ENCODE results near the gene PSMB7.

The PSMB7 gene

DNA sequence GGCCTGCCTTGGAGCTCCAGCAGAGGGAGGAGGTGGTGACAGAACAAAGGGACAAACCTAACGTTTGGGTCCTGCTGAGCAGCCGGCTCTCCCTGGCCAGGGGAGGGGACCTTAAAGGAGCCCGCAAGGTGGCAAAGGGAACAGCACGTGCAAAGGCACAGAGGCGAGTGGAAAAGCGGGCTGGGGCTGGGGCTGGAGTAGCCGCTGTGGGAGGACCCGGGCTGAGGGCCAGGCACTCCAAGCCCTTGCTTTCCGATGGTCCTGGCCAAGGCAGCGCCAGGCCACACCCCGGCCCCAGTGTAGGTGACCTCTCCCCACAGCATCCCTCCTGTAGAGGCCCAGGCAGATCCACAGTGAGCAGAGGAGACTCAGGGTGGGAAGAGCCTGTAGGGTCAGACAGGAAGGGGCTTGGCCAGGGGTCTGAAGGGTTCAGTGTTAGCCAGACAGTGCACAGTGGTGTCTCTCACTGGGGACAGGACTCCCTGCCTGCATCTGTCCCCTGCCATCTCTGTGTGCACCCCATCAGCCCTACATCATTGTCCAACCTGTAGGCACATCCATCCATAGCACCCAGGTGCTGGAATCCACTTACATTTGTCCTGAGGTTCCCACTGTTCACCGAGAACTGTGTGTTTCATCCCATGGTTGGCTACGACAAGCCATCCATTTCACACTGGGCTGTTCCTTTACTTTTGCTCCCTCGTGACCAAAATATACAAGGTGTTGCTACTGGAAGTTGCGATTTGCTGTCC lies 80.5 kb downstream of the PSMB7 start:
- no peak for DNase-seq (ENCODE audit: low read depth)
- H3K4me3 ChIP-seq (ENCODE audit: low read depth, low read length), result no peak overlapping the region
- no peak for TF ChIP-seq POLR2A (IDR thresholded peaks at IDR 0.05; ENCODE audit: extremely low read depth, insufficient read length)
- TF ChIP-seq, protein P1, sequence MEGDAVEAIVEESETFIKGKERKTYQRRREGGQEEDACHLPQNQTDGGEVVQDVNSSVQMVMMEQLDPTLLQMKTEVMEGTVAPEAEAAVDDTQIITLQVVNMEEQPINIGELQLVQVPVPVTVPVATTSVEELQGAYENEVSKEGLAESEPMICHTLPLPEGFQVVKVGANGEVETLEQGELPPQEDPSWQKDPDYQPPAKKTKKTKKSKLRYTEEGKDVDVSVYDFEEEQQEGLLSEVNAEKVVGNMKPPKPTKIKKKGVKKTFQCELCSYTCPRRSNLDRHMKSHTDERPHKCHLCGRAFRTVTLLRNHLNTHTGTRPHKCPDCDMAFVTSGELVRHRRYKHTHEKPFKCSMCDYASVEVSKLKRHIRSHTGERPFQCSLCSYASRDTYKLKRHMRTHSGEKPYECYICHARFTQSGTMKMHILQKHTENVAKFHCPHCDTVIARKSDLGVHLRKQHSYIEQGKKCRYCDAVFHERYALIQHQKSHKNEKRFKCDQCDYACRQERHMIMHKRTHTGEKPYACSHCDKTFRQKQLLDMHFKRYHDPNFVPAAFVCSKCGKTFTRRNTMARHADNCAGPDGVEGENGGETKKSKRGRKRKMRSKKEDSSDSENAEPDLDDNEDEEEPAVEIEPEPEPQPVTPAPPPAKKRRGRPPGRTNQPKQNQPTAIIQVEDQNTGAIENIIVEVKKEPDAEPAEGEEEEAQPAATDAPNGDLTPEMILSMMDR (IDR thresholded peaks at IDR 0.05; ENCODE audit: low read depth, low read length), result no peak
- no peak for TF ChIP-seq MYC (IDR thresholded peaks at IDR 0.05; ENCODE audit: low read depth, low read length)
- TF ChIP-seq, protein P2, sequence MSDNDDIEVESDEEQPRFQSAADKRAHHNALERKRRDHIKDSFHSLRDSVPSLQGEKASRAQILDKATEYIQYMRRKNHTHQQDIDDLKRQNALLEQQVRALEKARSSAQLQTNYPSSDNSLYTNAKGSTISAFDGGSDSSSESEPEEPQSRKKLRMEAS (IDR thresholded peaks at IDR 0.05; ENCODE audit: low read depth, low read length), result no peak

DNA sequence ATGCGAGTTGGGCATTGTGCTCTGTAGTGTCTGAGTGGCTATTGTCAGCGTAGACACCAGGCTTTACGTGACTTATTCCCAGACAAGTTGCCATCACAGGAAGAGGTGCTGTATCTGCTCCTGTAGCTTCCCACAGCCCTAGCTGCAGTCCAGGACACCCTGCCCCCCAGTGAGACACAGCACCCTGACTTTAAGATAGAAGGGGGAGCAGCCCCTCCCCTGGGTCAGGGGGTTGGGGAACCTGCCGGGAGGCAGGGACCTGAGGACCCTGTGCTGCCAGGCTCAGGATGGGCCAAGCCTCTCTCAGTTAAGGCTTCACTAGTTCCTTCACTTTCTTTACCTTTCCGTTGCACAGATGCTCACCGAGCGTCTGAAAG lies 82.1 kb downstream of the PSMB7 start:
- TF ChIP-seq POLR2A (IDR thresholded peaks at IDR 0.05; ENCODE audit: extremely low read depth, insufficient read length) (no peak), MYC (IDR thresholded peaks at IDR 0.05; ENCODE audit: low read depth, low read length) (no peak)
- TF ChIP-seq, protein P2 (IDR thresholded peaks at IDR 0.05; ENCODE audit: low read depth, low read length), result no peak
- TF ChIP-seq, protein P1 (IDR thresholded peaks at IDR 0.05; ENCODE audit: low read depth, low read length), result no peak

DNA sequence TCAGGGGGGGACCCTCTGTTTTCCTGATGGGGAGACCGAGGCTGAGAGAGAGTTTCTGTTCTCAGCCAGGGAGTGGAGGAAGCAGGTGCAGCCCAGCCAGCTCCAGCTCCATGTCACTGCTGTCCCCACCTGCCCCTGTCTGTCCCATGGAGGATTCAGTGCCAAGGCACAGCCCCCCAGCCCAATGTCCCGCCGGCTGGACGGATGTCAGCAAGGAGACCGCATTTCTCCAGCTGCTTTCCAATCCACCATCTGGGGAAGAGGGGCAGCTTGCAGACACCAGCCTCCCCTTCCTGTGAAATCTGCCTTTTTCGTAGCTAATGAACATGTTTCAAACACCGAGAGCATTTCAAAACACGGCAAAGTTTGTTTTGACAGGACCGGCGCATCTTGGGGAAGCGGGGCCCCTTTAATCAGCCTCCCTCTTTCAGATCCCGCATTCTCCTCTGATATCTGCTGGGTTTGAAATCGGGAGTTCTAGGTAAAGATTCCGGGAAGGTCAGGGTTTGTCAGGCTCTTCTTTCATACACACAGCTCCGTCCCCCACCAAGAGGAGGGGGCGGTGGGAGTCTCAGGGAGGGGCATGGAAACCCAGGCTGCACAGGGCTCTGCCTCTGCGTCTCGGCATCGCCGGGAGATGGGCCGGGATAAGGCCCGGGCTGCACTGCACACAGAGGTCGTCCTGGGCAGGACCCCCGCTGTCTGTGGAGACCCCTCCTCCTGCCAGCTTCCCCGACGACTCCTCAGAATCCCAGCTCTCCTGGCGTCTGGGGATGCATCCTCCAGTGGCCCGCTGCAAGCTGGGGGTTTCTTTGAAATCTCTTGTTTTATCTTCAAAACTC lies 82.7 kb downstream of the PSMB7 start:
- no peak for DNase-seq (ENCODE audit: low read depth)
- H3K4me3 ChIP-seq (ENCODE audit: low read depth, low read length), result no peak overlapping the region
- TF ChIP-seq, protein P2 (IDR thresholded peaks at IDR 0.05; ENCODE audit: low read depth, low read length), result no peak
- no peak for TF ChIP-seq POLR2A (IDR thresholded peaks at IDR 0.05; ENCODE audit: extremely low read depth, insufficient read length)
- TF ChIP-seq, protein P1 (IDR thresholded peaks at IDR 0.05; ENCODE audit: low read depth, low read length), result no peak
- no peak for TF ChIP-seq MYC (IDR thresholded peaks at IDR 0.05; ENCODE audit: low read depth, low read length)

More for the DNA sequence above, 82.1 kb downstream of the PSMB7 start:
- H3K4me3 ChIP-seq (ENCODE audit: low read depth, low read length), result no peak overlapping the region
- DNase-seq (ENCODE audit: low read depth), result no peak

DNA sequence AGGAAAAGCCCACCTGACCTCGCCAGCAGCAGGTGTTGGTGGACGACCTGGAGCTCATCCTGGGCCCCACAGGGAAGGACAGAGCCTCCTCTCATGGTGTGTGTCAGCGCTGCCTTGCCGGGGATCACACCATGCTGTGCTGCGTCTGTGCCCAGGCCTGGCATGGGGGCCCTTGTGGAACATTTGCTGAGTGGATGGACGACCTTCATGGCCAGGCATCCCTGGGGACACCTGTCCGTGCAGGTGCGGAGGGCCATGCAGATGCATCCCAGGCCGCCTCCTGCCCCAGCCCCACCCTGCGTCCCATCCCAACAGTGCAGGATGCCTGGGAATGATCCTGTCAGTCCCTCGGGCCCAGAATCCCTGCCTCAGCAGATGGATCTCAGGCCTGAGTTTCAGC lies 83.7 kb downstream of the PSMB7 start:
- no peak for DNase-seq (ENCODE audit: low read depth)
- H3K4me3 ChIP-seq (ENCODE audit: low read depth, low read length), result no peak overlapping the region
- no peak for TF ChIP-seq POLR2A (IDR thresholded peaks at IDR 0.05; ENCODE audit: extremely low read depth, insufficient read length)
- no peak for TF ChIP-seq MYC (IDR thresholded peaks at IDR 0.05; ENCODE audit: low read depth, low read length)
- TF ChIP-seq, protein P1 (IDR thresholded peaks at IDR 0.05; ENCODE audit: low read depth, low read length), result no peak
- TF ChIP-seq, protein P2 (IDR thresholded peaks at IDR 0.05; ENCODE audit: low read depth, low read length), result no peak

DNA sequence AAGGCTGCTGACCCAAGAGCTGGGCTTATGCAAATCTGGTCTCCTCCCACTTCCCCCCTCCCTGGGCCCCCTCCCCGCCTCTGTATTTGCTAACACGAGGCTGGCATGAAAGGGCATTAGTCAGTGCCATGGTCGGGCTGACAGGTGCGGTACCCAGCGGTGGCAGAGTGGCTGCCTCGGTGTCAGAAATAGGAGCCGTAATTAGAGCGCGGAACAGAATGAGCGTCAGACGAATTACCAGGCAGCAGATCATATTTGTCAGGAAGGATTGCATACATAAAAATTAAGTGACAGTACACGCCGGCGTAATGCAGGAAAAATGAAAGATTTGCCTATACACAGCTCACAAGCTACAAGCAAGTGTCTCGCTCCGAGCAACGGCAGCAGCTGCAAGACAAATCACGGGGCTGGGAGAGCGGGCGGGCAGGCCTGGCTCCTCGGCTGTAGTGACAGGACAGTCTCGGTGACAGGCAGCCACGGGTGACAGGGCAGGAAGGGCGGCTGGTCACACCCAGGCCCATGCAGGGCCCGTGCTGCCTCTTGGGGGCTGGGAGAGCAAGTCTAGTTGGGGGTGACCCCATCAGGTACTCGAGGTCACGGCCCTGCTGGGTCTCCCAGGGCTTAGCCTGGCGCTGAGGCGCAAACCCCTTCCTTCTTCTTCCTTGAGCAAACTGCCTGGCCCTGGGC lies 85.1 kb downstream of the PSMB7 start:
- DNase-seq (ENCODE audit: low read depth), result no peak
- TF ChIP-seq MYC (IDR thresholded peaks at IDR 0.05; ENCODE audit: low read depth, low read length) (no peak), POLR2A (IDR thresholded peaks at IDR 0.05; ENCODE audit: extremely low read depth, insufficient read length) (no peak)
- TF ChIP-seq, protein P1 (IDR thresholded peaks at IDR 0.05; ENCODE audit: low read depth, low read length), result no peak

More for the DNA sequence above, 85.1 kb downstream of the PSMB7 start:
- no peak overlapping the region for H3K4me3 ChIP-seq (ENCODE audit: low read depth, low read length)

Measured in NB4 (cell line).